Activated CD4-positive, alpha-beta T cell treated with anti-CD3 and anti-CD28 coated beads, Interleukin-2, amount 10 ng/mL, durations not matched to agents 7 days and 5 days (primary cell): Measurements from ENCODE around the gene TMEM129. TPM values are rescaled to one million over a fixed set of nuclear protein-coding genes. Genes with fewer than 3 reads are reported as not detected.
"Not testable (repeated sequence)": the region's sequence is repeated elsewhere in the genome, so short reads cannot be mapped to it uniquely, and the experiment has no call there.

ENCODE experiments used
- CTCF ChIA-PET: fragments of 350-600 bp; sonication (Branson Sonifier 250); formaldehyde crosslinking; loops from one replicate; lab custom pipeline; 2021; ENCODE audit warnings: antibody characterized with exemption; lab: Charles Lee
- POLR2A ChIA-PET: fragments of 350-600 bp; sonication (Branson Sonifier 250); formaldehyde crosslinking; loops from one replicate; lab custom pipeline; 2021; ENCODE audit warnings: antibody characterized with exemption; lab: Charles Lee
- DNase-seq: peaks from one replicate; pipeline ENCODE4 v3.0.0-alpha.2; 2020
- H3K27ac Mint-ChIP-seq: one replicate; pipeline ENCODE4 v1.8.0; 2021; ENCODE audit warnings: mild to moderate bottlenecking, moderate library complexity, mixed read lengths
- H3K27me3 Mint-ChIP-seq: one replicate; pipeline ENCODE4 v1.8.0; 2021; ENCODE audit warnings: mixed read lengths
- H3K36me3 Mint-ChIP-seq: one replicate; pipeline ENCODE4 v1.8.0; 2021; ENCODE audit warnings: low read depth, mixed read lengths
- H3K4me1 Mint-ChIP-seq: one replicate; pipeline ENCODE4 v1.8.0; 2021; ENCODE audit warnings: mixed read lengths
- H3K4me3 Mint-ChIP-seq: one replicate; pipeline ENCODE4 v1.8.0; 2021; ENCODE audit warnings: mild to moderate bottlenecking, moderate library complexity, mixed read lengths
- H3K9me3 Mint-ChIP-seq: one replicate; pipeline ENCODE4 v1.8.0; 2021; ENCODE audit warnings: mixed read lengths
- total RNA-seq, 2 experiments: library from RNA; stranded (reverse); gene quantifications; one replicate each; pipeline ENCODE4 v1.2.3, GENCODE V29; 2021

The TMEM129 gene
- total RNA-seq, 2 experiments from 2014 or later, result 20.9 to 22.3 TPM

DNA sequence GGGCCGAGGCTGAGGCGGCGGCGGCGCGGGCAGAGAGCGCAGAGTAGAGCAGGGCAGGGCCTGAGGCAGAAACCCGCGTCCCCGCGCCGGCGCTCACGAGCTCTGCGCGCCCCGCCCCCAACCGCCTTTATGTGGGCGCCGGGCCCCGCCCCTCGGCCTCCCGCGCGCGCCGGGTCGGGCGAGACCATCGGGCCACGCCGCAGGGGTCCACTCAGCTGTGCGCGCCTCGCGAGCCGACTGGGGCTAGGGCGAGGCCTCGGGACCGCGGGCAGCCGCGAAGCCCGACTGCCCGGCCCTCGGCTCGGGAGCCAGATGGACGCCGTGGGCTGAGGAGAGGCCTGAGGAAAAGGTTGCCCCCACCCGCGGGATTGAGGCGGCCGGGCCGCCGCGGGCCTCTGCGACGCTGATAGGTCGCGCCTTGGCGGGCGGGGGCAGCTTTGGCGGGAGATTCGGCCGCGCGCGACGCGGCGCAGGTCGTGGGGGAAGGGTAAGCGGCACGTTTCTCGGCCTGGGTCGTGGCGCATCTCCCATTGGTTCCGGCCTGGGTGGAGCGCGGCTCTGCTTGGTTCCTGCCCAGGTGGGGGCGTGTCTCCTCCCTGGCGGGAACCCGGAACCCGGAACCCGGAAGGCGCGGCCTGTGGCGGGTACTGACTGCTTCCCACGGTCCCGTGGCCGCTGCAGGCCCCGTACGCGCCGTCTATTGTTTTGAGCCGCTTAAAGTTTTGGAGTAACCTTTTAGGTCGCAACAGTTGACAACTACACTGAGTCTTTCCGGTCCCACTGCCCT lies 8.7 kb downstream of the TMEM129 start, which contains the start of gene SLBP:
Gene SLBP, minus strand, starts transcription at position 104 of the 787 bp plus-strand sequence. CDS start 131 bp downstream, outside the sequence.
- Mint-ChIP-seq H3K36me3 (peaks cover 46% of the 10 kb centered on the region), H3K4me1 (peaks cover 66% of the 10 kb centered on the region), H3K27ac (peak within 1 kb of the TSS; percentile 96), H3K9me3 (no peaks in the 10 kb centered on the region), H3K4me3 (peak within 1 kb of the TSS; percentile 98), H3K27me3 (no peaks in the 10 kb centered on the region)
- DNase-seq, result peak; percentile 99
- ChIA-PET CTCF (interaction anchor here (0.5 to 1.8 kb wide), 7 partner anchors 9 to 706 kb away, joined by 3 to 8 read pairs (median 4); partner anchors contain the start of genes CFAP99, TACC3, TMEM129 and ZFYVE28), POLR2A (interaction anchor here (0.9 to 1.2 kb wide), 5 partner anchors 9 to 22 kb away, joined by 3 to 7 read pairs (median 3); partner anchors contain the start of genes TACC3 and TMEM129)

- Mint-ChIP-seq H3K4me3 (peak overlapping the region; percentile 98), H3K36me3 (peaks cover 47% of the 10 kb centered on the region), H3K27ac (peak overlapping the region; percentile 92), H3K4me1 (peaks cover 64% of the 10 kb centered on the region), H3K9me3 (no peaks in the 10 kb centered on the region), H3K27me3 (no peaks in the 10 kb centered on the region)
- POLR2A ChIA-PET, result interaction anchor here (0.9 to 1.2 kb wide), 4 partner anchors 9 to 21 kb away, joined by 3 to 7 read pairs (median 3); partner anchors contain the start of genes TACC3 and TMEM129
- DNase-seq, result peak; percentile 45
- CTCF ChIA-PET, result interaction anchor here (0.5 to 1.8 kb wide), 6 partner anchors 9 to 707 kb away, joined by 3 to 8 read pairs (median 4); partner anchors contain the start of genes CFAP99, TACC3, TMEM129 and ZFYVE28
Observed at GRCh38 chr4:1711571-1712215, 9.4 kb downstream of the TMEM129 start.

DNA sequence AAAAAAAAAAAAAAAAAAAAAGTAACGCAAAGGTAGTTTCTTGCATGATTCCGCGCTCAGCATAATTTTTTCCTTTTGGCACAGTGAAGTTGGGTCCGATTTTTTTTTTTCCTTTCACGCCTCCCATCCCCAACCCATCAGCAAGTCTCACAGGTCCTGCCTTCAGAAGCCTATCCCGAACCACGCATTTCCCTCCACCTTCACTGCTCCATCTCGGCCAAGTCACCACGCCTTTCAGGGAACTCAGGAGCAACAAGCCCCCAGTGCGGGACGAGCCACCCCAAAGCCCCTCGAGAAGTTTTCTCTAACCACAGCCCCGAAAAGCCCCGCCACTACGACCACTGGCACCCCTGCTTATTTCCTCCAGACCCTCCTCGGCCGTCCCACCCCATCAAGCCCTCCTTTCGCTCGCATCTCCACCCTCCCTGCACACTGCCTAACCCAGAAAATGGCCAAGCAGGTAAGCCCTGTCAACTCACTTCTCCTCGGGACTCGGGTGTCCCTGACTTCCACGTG lies 10.0 kb downstream of the TMEM129 start:
- H3K36me3 Mint-ChIP-seq, result peaks cover 51% of the 10 kb centered on the region
- ChIA-PET POLR2A (no interaction called here), CTCF (interaction anchor here (1.6 to 1.9 kb wide), 4 partner anchors 10 to 19 kb away, joined by 4 to 9 read pairs (median 6); no protein-coding TSS in a partner anchor)
- peak overlapping the region; percentile 98 for H3K4me3 Mint-ChIP-seq
- DNase-seq, result no peak
- no peaks in the 10 kb centered on the region for H3K9me3 Mint-ChIP-seq
- H3K4me1 Mint-ChIP-seq, result peaks cover 66% of the 10 kb centered on the region
- no peaks in the 10 kb centered on the region for H3K27me3 Mint-ChIP-seq
- H3K27ac Mint-ChIP-seq, result peak overlapping the region; percentile 92

DNA sequence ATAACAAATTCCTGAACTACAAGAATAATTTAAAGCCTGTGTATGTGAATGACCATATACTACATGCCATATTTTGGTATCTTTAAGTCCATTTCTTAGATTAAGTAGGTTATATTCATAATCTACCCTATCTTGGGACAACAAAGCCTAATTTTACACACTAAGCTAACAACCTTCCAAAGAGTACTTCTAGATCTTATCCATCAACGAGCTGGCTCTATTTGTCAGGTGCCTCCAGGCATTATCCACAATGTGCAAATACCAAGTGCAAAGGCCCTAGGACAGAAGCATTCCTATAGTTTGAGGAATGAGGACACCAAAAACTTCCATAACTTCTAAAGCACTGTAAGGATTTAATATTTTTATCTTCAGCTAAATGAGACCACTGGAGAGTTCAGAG lies 12.5 kb downstream of the TMEM129 start:
- no peaks in the 10 kb centered on the region for H3K9me3 Mint-ChIP-seq
- ChIA-PET CTCF (interaction anchor here (0.6 to 2.0 kb wide), 6 partner anchors 8 to 746 kb away, joined by 3 to 9 read pairs (median 4); partner anchors contain the start of genes TACC3 and TMEM129), POLR2A (interaction anchor here (0.5 to 0.6 kb wide), 2 partner anchors 8 to 12 kb away, joined by 3 to 6 read pairs; no protein-coding TSS in a partner anchor)
- H3K27me3 Mint-ChIP-seq, result no peaks in the 10 kb centered on the region
- H3K27ac Mint-ChIP-seq, result peak overlapping the region; percentile 50
- peaks cover 55% of the 10 kb centered on the region for H3K36me3 Mint-ChIP-seq
- peaks cover 64% of the 10 kb centered on the region for H3K4me1 Mint-ChIP-seq
- H3K4me3 Mint-ChIP-seq, result peak overlapping the region; percentile 49
- no peak for DNase-seq

DNA sequence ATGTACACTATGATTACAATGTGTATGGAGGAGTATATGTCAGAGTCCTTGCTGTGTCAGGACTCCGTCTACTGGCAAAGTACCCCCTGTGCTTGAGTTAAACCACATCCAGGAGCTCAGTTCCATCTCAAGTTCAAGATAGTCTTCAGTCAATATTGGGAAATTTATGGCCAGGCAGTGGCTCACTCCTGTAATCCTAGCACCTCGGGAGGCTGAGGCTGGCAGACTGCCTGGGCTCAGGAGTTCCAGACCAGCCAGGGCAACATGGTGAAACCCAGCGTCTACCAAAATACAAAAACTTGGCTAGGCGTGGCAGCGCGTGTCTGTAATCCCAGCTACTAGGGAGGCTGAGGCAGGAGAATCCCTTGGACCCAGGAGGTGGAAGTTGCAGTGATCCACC lies 14.8 kb downstream of the TMEM129 start:
- H3K4me3 Mint-ChIP-seq, result no peak overlapping the region
- H3K9me3 Mint-ChIP-seq, result no peaks in the 10 kb centered on the region
- H3K36me3 Mint-ChIP-seq, result peaks cover 64% of the 10 kb centered on the region
- CTCF ChIA-PET, result interaction anchor here (1.5 to 4.2 kb wide), 2 partner anchors 13 to 19 kb away, joined by 3 to 16 read pairs; no protein-coding TSS in a partner anchor
- POLR2A ChIA-PET, result no interaction called here
- H3K27me3 Mint-ChIP-seq, result no peaks in the 10 kb centered on the region
- peaks cover 76% of the 10 kb centered on the region for H3K4me1 Mint-ChIP-seq
- no peak overlapping the region for H3K27ac Mint-ChIP-seq
- no peak for DNase-seq

- ChIA-PET CTCF (interaction anchor here (1.5 to 4.2 kb wide), 2 partner anchors 12 to 20 kb away, joined by 3 to 16 read pairs; no protein-coding TSS in a partner anchor), POLR2A (interaction anchor here (0.6 kb wide), 1 partner anchor 167 kb away, joined by 4 read pairs; no protein-coding TSS in a partner anchor)
- Mint-ChIP-seq H3K4me1 (peaks cover 70% of the 10 kb centered on the region), H3K36me3 (peaks cover 61% of the 10 kb centered on the region), H3K4me3 (no peak overlapping the region), H3K27me3 (no peaks in the 10 kb centered on the region), H3K9me3 (no peaks in the 10 kb centered on the region), H3K27ac (no peak overlapping the region)
- DNase-seq, result no peak
Observed at GRCh38 chr4:1705732-1706131, 15.4 kb downstream of the TMEM129 start.

DNA sequence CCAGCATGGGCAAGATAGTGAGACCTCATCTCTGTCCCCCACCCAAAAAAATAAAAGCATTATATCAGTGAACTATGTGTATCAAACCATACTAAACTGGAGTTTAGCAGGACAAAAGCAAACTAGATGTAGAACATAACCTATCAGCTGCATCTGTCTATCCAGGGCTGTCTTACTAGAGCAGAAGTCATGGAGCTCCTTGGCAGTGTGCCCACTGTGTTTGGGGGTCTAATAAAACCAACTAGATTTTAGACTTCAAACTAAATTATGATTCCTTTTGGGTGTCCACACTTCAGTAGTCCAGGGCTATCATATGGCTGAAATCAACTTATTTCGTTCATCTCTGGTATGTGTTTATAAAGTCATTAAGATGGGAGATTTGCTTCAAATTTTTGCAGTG lies 17.3 kb downstream of the TMEM129 start:
- no peaks in the 10 kb centered on the region for H3K27me3 Mint-ChIP-seq

DNA sequence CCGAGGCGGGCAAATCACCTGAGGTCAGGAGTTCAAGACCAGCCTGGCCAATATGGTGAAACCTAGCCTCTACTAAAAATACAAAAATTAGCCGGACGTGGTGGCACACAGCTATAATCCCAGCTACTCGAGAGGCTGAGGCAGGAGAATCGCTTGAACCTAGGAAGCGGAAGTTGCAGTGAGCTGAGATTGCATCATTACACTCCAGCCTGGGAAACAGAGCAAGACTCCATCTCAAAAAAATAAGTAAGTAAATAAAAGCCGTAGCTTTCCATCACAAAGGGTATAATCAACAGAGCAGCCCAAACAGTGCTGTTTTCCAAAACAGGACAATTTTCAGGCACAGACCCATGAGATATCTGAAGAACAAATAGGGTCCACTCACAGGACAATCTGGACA lies 19.5 kb downstream of the TMEM129 start:
- POLR2A ChIA-PET, H3K27me3 Mint-ChIP-seq, H3K27ac Mint-ChIP-seq, H3K4me3 Mint-ChIP-seq, DNase-seq, H3K9me3 Mint-ChIP-seq: not testable (repeated sequence)
- CTCF ChIA-PET, result interaction anchor here (0.6 to 2.1 kb wide), 3 partner anchors 9 to 32 kb away, joined by 3 to 7 read pairs (median 4); partner anchors contain the start of gene SLBP
- peaks cover 40% of the 10 kb centered on the region for H3K4me1 Mint-ChIP-seq
- peaks cover 57% of the 10 kb centered on the region for H3K36me3 Mint-ChIP-seq

More for the DNA sequence above, 17.3 kb downstream of the TMEM129 start:
- no peaks in the 10 kb centered on the region for H3K9me3 Mint-ChIP-seq
- no peak for DNase-seq
- H3K36me3 Mint-ChIP-seq, result peaks cover 59% of the 10 kb centered on the region
- H3K27ac Mint-ChIP-seq, result no peak overlapping the region
- peaks cover 52% of the 10 kb centered on the region for H3K4me1 Mint-ChIP-seq
- no peak overlapping the region for H3K4me3 Mint-ChIP-seq
- CTCF ChIA-PET, result interaction anchor here (0.6 to 4.2 kb wide), 2 partner anchors 10 to 250 kb away, joined by 3 to 16 read pairs; no protein-coding TSS in a partner anchor
- POLR2A ChIA-PET, result no interaction called here

- peaks cover 63% of the 10 kb centered on the region for H3K36me3 Mint-ChIP-seq
- ChIA-PET CTCF (interaction anchor here (6.9 kb wide), 1 partner anchor 31 kb away, joined by 94 read pairs; no protein-coding TSS in a partner anchor), POLR2A (no interaction called here)
- H3K9me3 Mint-ChIP-seq, result no peaks in the 10 kb centered on the region
- peak overlapping the region; percentile 31 for H3K27ac Mint-ChIP-seq
- no peak for DNase-seq
- H3K27me3 Mint-ChIP-seq, result no peaks in the 10 kb centered on the region
- H3K4me3 Mint-ChIP-seq, result no peak overlapping the region
- H3K4me1 Mint-ChIP-seq, result peaks cover 11% of the 10 kb centered on the region
Observed at GRCh38 chr4:1695913-1696312, 25.2 kb downstream of the TMEM129 start.

- H3K4me1 Mint-ChIP-seq, result peaks cover 11% of the 10 kb centered on the region
- no peaks in the 10 kb centered on the region for H3K27me3 Mint-ChIP-seq
- H3K27ac Mint-ChIP-seq, result peak overlapping the region; percentile 61
- no peak overlapping the region for H3K4me3 Mint-ChIP-seq
- H3K36me3 Mint-ChIP-seq, result peaks cover 63% of the 10 kb centered on the region
- peak; percentile 81 for DNase-seq
- CTCF ChIA-PET, result interaction anchor here (0.8 to 6.9 kb wide), 17 partner anchors 8 to 262 kb away, joined by 3 to 94 read pairs (median 5); partner anchors contain the start of genes SLBP, TACC3 and TMEM129
- H3K9me3 Mint-ChIP-seq, result no peaks in the 10 kb centered on the region
- POLR2A ChIA-PET, result interaction anchor here (0.6 to 1.1 kb wide), 3 partner anchors 17 to 38 kb away, joined by 3 read pairs; partner anchors contain the start of gene SLBP
Observed at GRCh38 chr4:1693131-1693896, 27.8 kb downstream of the TMEM129 start.

DNA sequence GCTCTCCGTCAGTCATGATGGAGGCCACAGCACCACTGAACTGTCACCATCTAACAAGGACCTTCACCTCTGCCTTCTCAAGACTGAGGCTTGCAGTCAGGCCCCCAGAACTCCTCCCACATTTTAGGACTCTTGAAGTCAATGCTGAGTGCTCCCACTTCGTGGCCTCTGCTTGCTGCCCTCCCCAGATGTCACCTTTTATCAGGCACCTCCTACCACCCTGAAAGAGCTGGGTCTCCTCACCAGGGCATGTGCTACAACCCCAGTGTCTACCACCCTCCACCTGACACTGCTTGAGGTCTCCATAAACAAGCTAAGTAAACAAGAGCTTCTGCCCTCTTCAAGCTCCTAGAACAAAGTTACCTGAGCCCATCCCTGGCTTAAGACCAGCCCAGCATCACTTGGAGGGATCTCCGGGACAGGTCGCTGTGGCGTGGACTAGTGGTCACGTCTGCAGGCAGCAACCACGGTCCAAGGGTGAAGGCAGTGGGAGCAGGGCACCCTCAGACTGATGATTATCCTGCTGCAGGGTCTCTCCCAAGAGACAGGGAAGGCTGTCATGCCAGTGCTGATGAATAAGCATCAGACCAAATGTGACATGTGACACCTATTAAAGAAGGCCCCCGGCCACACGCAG lies 29.3 kb downstream of the TMEM129 start:
- Mint-ChIP-seq H3K36me3 (peaks cover 56% of the 10 kb centered on the region), H3K4me3 (no peak overlapping the region), H3K9me3 (no peaks in the 10 kb centered on the region), H3K27ac (no peak overlapping the region), H3K4me1 (peaks cover 11% of the 10 kb centered on the region), H3K27me3 (no peaks in the 10 kb centered on the region)
- ChIA-PET POLR2A (no interaction called here), CTCF (interaction anchor here (0.5 to 6.9 kb wide), 5 partner anchors 9 to 1197 kb away, joined by 3 to 94 read pairs (median 8); no protein-coding TSS in a partner anchor)
- no peak for DNase-seq
